Adipocyte (in vitro differentiated cells): ENCODE results near the gene AXDND1.

ENCODE experiments used
- DNase-seq: peaks from one replicate; pipeline ENCODE4 v3.0.0-alpha.2; 2015; ENCODE audit warnings: low read depth
- H3K27me3 ChIP-seq: replicated peaks from 2 replicates; pipeline ENCODE4 v1.7.0; 2013; ENCODE audit warnings: mild to moderate bottlenecking, low read length, moderate library complexity; ENCODE audit not compliant: control insufficient read depth, insufficient read depth
- H3K36me3 ChIP-seq: 2 replicates; pipeline ENCODE4 v1.7.0; 2013; ENCODE audit warnings: low read length, mild to moderate bottlenecking, moderate library complexity; ENCODE audit not compliant: control insufficient read depth, insufficient read depth, severe bottlenecking
- H3K4me1 ChIP-seq: 2 replicates; pipeline ENCODE4 v1.7.0; 2013; ENCODE audit warnings: mild to moderate bottlenecking, low read length, moderate library complexity; ENCODE audit not compliant: control insufficient read depth, insufficient read depth
- H3K4me3 ChIP-seq: 2 replicates; pipeline ENCODE4 v1.7.0; 2013; ENCODE audit warnings: mild to moderate bottlenecking, low read length, moderate library complexity
- H3K9ac ChIP-seq: 2 replicates; pipeline ENCODE4 v1.7.0; 2013; ENCODE audit warnings: mild to moderate bottlenecking, low read length, moderate library complexity
- H3K9me3 ChIP-seq: 2 replicates; pipeline ENCODE4 v1.7.0; 2013; ENCODE audit warnings: mild to moderate bottlenecking, low read length, moderate library complexity; ENCODE audit not compliant: control insufficient read depth

AXDND1 gene

GRCh38 chr1:179586107-179586823 is 220.5 kb downstream of the AXDND1 start:
- peak; percentile 29 for DNase-seq
- H3K4me3 ChIP-seq = peak overlapping the region; percentile 69
- peaks cover 7% of the 10 kb centered on the region for H3K4me1 ChIP-seq
- peak overlapping the region; percentile 83 for H3K9ac ChIP-seq
- H3K9me3 ChIP-seq = peaks cover 3% of the 10 kb centered on the region
- H3K27me3 ChIP-seq = peaks cover 27% of the 10 kb centered on the region
- H3K36me3 ChIP-seq = no peaks in the 10 kb centered on the region

DNA sequence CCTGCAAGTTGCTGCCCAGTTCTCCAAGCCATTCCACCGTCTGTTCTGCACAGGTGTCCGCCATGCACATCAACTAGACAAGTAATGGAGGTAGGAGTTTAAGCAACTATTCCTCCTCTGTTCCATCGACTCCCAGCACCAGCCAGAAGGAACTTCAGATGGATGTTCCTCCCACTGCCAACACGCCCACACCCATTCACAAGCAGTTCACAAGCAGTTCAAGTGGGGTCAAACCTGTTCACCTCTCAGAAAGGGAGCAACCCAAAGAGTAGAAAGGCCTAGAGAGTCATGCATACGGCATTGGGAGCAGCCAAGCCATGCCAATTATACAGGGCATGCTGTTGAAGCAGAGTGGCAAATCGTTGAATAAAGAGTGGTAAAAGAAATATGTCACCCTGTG is 221.6 kb downstream of the AXDND1 start:
- no peak overlapping the region for H3K4me3 ChIP-seq

DNA sequence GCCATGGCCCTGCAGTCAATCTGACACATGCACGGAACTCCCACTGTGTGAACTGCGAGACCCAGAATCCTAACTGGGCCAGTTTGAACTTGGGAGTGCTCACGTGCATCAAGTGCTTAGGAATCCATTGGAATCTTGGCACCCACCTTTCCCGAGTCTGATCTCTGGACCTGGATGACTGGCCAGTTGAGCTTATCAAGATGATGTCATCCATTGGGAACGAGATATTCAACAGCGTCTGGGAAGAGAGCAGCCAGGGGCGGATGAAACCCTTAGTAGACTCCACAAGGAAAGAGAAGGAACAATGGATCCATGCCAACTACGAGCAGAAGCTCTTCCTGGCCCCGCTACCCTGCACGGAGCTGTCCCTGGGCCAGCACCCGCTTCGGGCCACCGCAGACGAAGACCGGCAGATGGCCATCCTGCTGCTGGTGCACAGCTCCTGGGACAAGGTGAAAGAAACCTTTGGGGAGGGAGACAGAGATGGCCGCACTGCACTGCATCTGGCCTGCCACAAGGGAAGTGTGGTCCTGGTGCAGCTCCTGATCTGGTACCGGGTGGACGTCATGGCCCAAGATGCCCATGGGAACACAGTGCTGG is 222.8 kb downstream of the AXDND1 start:
- no peak for DNase-seq
- Histone ChIP-seq H3K9ac (no peak overlapping the region), H3K9me3 (peaks cover 8% of the 10 kb centered on the region), H3K27me3 (peaks cover 39% of the 10 kb centered on the region), H3K36me3 (no peaks in the 10 kb centered on the region), H3K4me3 (no peak overlapping the region), H3K4me1 (peaks cover 7% of the 10 kb centered on the region)

More for the DNA sequence above, 221.6 kb downstream of the AXDND1 start:
- no peak for DNase-seq
- Histone ChIP-seq H3K9me3 (peaks cover 5% of the 10 kb centered on the region), H3K36me3 (no peaks in the 10 kb centered on the region), H3K9ac (no peak overlapping the region), H3K4me1 (peaks cover 7% of the 10 kb centered on the region), H3K27me3 (peaks cover 36% of the 10 kb centered on the region)

GRCh38 chr1:179589509-179589908 is 223.7 kb downstream of the AXDND1 start:
- Histone ChIP-seq H3K36me3 (no peaks in the 10 kb centered on the region), H3K9ac (no peak overlapping the region), H3K27me3 (peaks cover 46% of the 10 kb centered on the region), H3K9me3 (peaks cover 8% of the 10 kb centered on the region), H3K4me1 (peaks cover 7% of the 10 kb centered on the region), H3K4me3 (no peak overlapping the region)
- DNase-seq = no peak

DNA sequence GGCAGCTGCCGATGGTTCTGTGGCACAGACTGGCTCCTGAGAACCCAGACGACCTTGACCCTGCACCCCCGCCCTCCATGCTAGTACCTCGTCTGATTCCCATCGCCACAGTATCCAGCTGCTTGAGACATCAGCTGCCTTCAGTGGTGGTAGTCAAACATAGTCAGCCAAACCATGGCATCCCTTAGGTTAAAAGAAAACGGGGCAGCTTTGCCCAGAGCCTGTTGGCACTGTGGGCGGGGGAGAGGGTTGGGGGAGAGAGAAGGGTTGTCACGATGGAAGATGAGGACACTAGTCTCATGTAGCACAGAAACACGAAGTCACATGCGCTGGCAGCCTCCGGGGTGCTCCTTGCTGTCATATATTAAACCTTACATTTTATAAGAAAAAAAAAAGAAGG is 224.9 kb downstream of the AXDND1 start:
- no peak for DNase-seq
- H3K27me3 ChIP-seq = peaks cover 52% of the 10 kb centered on the region
- peaks cover 8% of the 10 kb centered on the region for H3K9me3 ChIP-seq
- H3K4me1 ChIP-seq = peaks cover 2% of the 10 kb centered on the region
- no peaks in the 10 kb centered on the region for H3K36me3 ChIP-seq
- H3K9ac ChIP-seq = no peak overlapping the region
- no peak overlapping the region for H3K4me3 ChIP-seq

DNA sequence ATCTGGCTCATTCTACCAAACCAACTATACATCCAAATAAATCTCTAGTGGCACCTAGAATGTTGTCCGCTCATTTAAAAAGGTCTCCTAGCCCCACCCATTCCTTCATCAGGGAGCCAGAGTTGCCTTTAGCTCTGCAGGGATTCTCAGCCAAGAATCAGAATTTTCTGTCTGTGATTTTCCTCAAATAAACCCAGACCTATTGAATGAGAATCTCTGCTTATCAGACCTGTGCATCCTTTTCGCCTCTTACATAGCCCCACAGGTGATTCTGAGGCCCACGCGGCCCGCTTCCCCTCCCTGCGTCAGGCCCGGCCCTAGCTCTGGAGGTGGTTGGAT is 225.5 kb downstream of the AXDND1 start:
- Histone ChIP-seq H3K4me3 (no peak overlapping the region), H3K27me3 (peaks cover 54% of the 10 kb centered on the region), H3K36me3 (no peaks in the 10 kb centered on the region), H3K9me3 (peaks cover 8% of the 10 kb centered on the region), H3K4me1 (no peaks in the 10 kb centered on the region), H3K9ac (no peak overlapping the region)
- DNase-seq = no peak

DNA sequence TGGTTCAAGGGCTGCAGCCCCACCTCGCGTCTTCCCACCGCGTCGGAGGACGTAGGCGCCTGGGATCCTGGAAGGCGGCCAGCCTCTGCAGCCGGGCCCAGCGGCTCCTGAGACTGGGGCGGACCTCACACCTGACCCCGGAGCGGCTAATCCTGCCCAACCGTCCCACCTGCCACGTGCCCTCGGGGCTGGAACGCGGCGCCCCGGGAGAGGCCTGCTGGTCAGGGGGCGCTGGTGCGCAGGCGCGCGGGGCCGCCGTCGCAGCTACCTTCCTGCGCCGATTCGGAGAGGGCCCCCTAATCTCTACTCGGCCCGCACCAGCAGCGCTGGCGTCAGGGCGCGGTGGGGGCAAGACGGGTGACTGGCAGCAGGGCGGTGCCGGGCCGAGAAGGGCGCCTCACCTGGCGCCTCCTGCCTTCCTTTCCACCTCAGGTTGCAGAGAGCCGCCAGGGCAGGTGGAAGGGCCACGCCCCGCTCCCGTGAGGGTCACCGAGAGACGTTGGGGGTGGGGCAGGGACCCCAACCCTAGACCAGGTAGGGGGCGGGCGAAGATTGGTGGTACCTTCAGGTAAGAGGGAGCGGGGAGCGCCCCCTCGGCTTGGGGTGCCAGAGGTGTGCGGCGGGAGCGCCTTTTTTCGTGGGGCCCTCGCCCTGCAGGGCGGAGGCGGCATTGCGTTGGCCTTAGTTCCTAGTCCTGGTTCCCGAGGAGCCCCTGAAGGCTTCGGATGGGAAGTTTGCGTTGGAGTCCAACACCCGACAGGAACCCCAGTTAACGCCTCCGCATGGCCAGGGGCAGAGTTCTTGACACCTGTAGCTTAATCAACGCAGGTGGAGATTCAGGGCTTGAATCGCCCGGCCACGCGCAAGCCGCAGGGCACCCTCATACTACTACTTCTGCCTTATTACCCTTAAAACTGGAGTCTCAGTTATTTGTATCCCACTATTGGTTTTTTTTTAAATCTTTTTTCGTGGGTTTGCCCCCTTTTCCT is 226.1 kb downstream of the AXDND1 start, which contains the start of gene TDRD5:
TDRD5 (plus strand) TSS at position 241 of the 989 bp plus-strand sequence. CDS start 784 bp downstream, outside the sequence.
- H3K4me3 ChIP-seq = peak within 1 kb of the TSS; percentile 33
- H3K4me1 ChIP-seq = no peaks in the 10 kb centered on the region
- H3K27me3 ChIP-seq = peaks cover 60% of the 10 kb centered on the region
- peaks cover 8% of the 10 kb centered on the region for H3K9me3 ChIP-seq
- H3K36me3 ChIP-seq = no peaks in the 10 kb centered on the region
- H3K9ac ChIP-seq = no peak within 1 kb of the TSS
- DNase-seq = no peak

- no peak for DNase-seq
- Histone ChIP-seq H3K4me3 (no peak overlapping the region), H3K9me3 (no peaks in the 10 kb centered on the region), H3K27me3 (peaks cover 23% of the 10 kb centered on the region), H3K36me3 (no peaks in the 10 kb centered on the region), H3K4me1 (no peaks in the 10 kb centered on the region), H3K9ac (no peak overlapping the region)
Observed at GRCh38 chr1:179598631-179599030, 232.9 kb downstream of the AXDND1 start.

DNA sequence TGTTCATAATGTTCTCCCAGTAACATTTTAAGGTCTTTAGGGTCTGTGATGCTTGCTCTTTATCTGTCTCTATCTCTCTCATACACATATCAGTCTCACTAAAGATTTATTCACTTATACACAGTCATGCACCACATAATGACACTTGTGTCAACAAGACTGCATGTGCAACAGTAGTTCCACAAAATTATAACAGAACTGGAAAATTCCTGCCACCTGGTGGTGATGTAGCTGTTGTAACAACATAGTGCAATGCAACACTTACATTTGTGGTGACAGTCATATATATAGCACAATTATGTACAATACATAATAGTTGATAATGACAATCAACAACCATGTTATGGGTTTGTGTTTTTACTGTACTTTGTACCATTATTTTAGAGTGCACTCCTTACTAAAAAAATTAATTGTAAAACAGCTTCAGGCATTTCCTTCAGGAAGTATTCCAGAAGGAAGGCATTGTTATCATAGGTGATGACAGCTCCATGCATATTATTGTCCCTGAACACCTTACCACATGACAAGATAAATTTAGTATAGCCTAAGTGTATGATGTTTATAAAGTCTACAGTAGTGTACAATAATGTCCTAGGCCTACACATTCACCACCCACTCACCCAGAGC is 234.0 kb downstream of the AXDND1 start:
- H3K4me1 ChIP-seq = no peaks in the 10 kb centered on the region
- H3K4me3 ChIP-seq = no peak overlapping the region
- no peaks in the 10 kb centered on the region for H3K9me3 ChIP-seq
- DNase-seq = peak; percentile 43
- peaks cover 12% of the 10 kb centered on the region for H3K27me3 ChIP-seq
- no peak overlapping the region for H3K9ac ChIP-seq
- no peaks in the 10 kb centered on the region for H3K36me3 ChIP-seq

- Histone ChIP-seq H3K36me3 (no peaks in the 10 kb centered on the region), H3K27me3 (peaks cover 6% of the 10 kb centered on the region), H3K9me3 (no peaks in the 10 kb centered on the region), H3K4me1 (no peaks in the 10 kb centered on the region), H3K9ac (no peak overlapping the region), H3K4me3 (no peak overlapping the region)
- no peak for DNase-seq
Observed at GRCh38 chr1:179601093-179601492, 235.3 kb downstream of the AXDND1 start.
